MCF 10A (cell line): ENCODE results near the gene ZNF565. TPM values are rescaled to one million over a fixed set of nuclear protein-coding genes. Genes with fewer than 3 reads are reported as not detected.

Source experiments
- BruUV-seq: library from RNA; stranded (reverse); fragments of 400-500 nt; replicated peaks from 2 replicates; lab custom pipeline; 2021; lab: Mats Ljungman, UMichigan
- CTCF ChIA-PET: fragments of 300-600 bp; sonication (Branson Sonifier 250); formaldehyde crosslinking; extraction: SDS; loops from one replicate; lab custom pipeline; 2021; ENCODE audit warnings: antibody characterized with exemption, inconsistent platforms; lab: Yijun Ruan, JAX
- POLR2A ChIA-PET: fragments of 300-600, 350-650 bp; sonication (Branson Sonifier 250); formaldehyde crosslinking; extraction: SDS; loops from one replicate; lab custom pipeline; 2020; ENCODE audit warnings: antibody characterized with exemption, inconsistent platforms; lab: Yijun Ruan, JAX
- DNase-seq: peaks from one replicate; pipeline ENCODE4 v3.0.0-alpha.2; 2018; ENCODE audit not compliant: unreplicated experiment
- H3K27ac Mint-ChIP-seq: one replicate; pipeline ENCODE4 v1.8.0; 2022; ENCODE audit warnings: mild to moderate bottlenecking, low read depth, mixed read lengths; ENCODE audit not compliant: unreplicated experiment
- H3K27me3 Mint-ChIP-seq: one replicate; pipeline ENCODE4 v1.8.0; 2022; ENCODE audit warnings: mixed read lengths; ENCODE audit not compliant: insufficient read depth, unreplicated experiment
- H3K36me3 Mint-ChIP-seq: one replicate; pipeline ENCODE4 v1.8.0; 2022; ENCODE audit warnings: mild to moderate bottlenecking, moderate library complexity, mixed read lengths; ENCODE audit not compliant: insufficient read depth, unreplicated experiment
- H3K4me1 Mint-ChIP-seq: one replicate; pipeline ENCODE4 v1.8.0; 2022; ENCODE audit warnings: mixed read lengths; ENCODE audit not compliant: insufficient read depth, unreplicated experiment
- H3K4me3 Mint-ChIP-seq: one replicate; pipeline ENCODE4 v1.8.0; 2022; ENCODE audit warnings: mild to moderate bottlenecking, moderate library complexity, mixed read lengths; ENCODE audit not compliant: unreplicated experiment
- H3K9me3 Mint-ChIP-seq: one replicate; pipeline ENCODE4 v1.8.0; 2022; ENCODE audit warnings: mixed read lengths; ENCODE audit not compliant: unreplicated experiment
- CTCF ChIP-seq: fragments of 200-600 bp; IDR thresholded peaks from one replicate; pipeline ENCODE4 v1.8.0; 2022; ENCODE audit warnings: antibody characterized with exemption, mild to moderate bottlenecking; ENCODE audit not compliant: unreplicated experiment
- intact Hi-C: fragments of 100-400 bp; cut with micrococcal nuclease; formaldehyde crosslinking; loops from 2 replicates; pipeline ENCODE4 v1.14.1; 2022
- total RNA-seq: library from RNA; stranded (reverse); gene quantifications from 2 replicates; pipeline ENCODE4 v1.2.3, GENCODE V29; 2022

The ZNF565 gene
- total RNA-seq, 1 experiment from 2014 or later, result 2.9 TPM

- no peaks in the 10 kb centered on the region for H3K27me3 Mint-ChIP-seq
- TF ChIP-seq CTCF, result no peak
- H3K36me3 Mint-ChIP-seq, result peaks cover 38% of the 10 kb centered on the region
- H3K27ac Mint-ChIP-seq, result peak overlapping the region; percentile 97
- CTCF ChIA-PET, result interaction anchor here (0.7 kb wide), 2 partner anchors 33 to 1377 kb away, joined by 3 read pairs; no protein-coding TSS in a partner anchor
- no peaks in the 10 kb centered on the region for H3K9me3 Mint-ChIP-seq
- intact Hi-C loops, result no loop called here
- DNase-seq, result peak; percentile 78
- H3K4me1 Mint-ChIP-seq, result peaks cover 38% of the 10 kb centered on the region
- BruUV-seq, result TSS peak; percentile 83
- POLR2A ChIA-PET, result interaction anchor here (0.6 to 2.3 kb wide), 14 partner anchors 9 to 394 kb away, joined by 3 to 40 read pairs (median 6); partner anchors contain the start of genes ALKBH6, POLR2I, TBCB and THAP8
- H3K4me3 Mint-ChIP-seq, result peak overlapping the region; percentile 97
Observed at GRCh38 chr19:36140304-36141038, 74.0 kb downstream of the ZNF565 start.

GRCh38 chr19:36139473-36140303 lies 74.8 kb downstream of the ZNF565 start, which contains the start of gene CAPNS1:
Gene CAPNS1 (plus strand): TSS chr19:36140066. CDS start chr19:36141012, 946 bp downstream.
- TF ChIP-seq CTCF, result no peak
- Mint-ChIP-seq H3K9me3 (no peaks in the 10 kb centered on the region), H3K36me3 (peaks cover 30% of the 10 kb centered on the region), H3K4me3 (peak within 1 kb of the TSS; percentile 97), H3K27me3 (no peaks in the 10 kb centered on the region), H3K27ac (peak within 1 kb of the TSS; percentile 97), H3K4me1 (peaks cover 38% of the 10 kb centered on the region)
- CTCF ChIA-PET, result interaction anchor here (0.7 kb wide), 2 partner anchors 34 to 1378 kb away, joined by 3 read pairs; no protein-coding TSS in a partner anchor
- DNase-seq, result peak; percentile 97
- no TSS peak for BruUV-seq
- POLR2A ChIA-PET, result interaction anchor here (0.7 to 2.3 kb wide), 12 partner anchors 9 to 93 kb away, joined by 3 to 40 read pairs (median 8); partner anchors contain the start of genes POLR2I, TBCB, THAP8 and ZNF146
- intact Hi-C loops, result loop anchor here (1.0 kb wide), 1 partner anchor 12 kb away; no protein-coding TSS in a partner anchor

- intact Hi-C loops, result loop anchor here (1.0 kb wide), 1 partner anchor 12 kb away; no protein-coding TSS in a partner anchor
- no peak for TF ChIP-seq CTCF
- H3K27ac Mint-ChIP-seq, result no peak overlapping the region
- no peak for DNase-seq
- peaks cover 30% of the 10 kb centered on the region for H3K36me3 Mint-ChIP-seq
- H3K27me3 Mint-ChIP-seq, result no peaks in the 10 kb centered on the region
- peaks cover 38% of the 10 kb centered on the region for H3K4me1 Mint-ChIP-seq
- H3K9me3 Mint-ChIP-seq, result no peaks in the 10 kb centered on the region
- BruUV-seq, result no TSS peak
- POLR2A ChIA-PET, result interaction anchor here (1.0 to 2.3 kb wide), 10 partner anchors 8 to 85 kb away, joined by 3 to 40 read pairs (median 9); partner anchors contain the start of genes POLR2I, TBCB, THAP8 and ZNF146
- peak overlapping the region; percentile 97 for H3K4me3 Mint-ChIP-seq
- CTCF ChIA-PET, result no interaction called here
Observed at GRCh38 chr19:36139120-36139472, 75.4 kb downstream of the ZNF565 start.
